Testis (tissue), 2 donors: Measurements from ENCODE around the gene STARD13.

Experiments
- POLR2A ChIP-seq: fragments of 450-650 bp; IDR thresholded peaks from one replicate; pipeline ENCODE4 v1.6.1; 2017; ENCODE audit warnings: antibody characterized with exemption, mild to moderate bottlenecking, moderate library complexity
- TF ChIP-seq, protein P1 (sequence below), 3 experiments: fragments of 450-650 bp in 2 of 3; fragments of 200-600 bp in 1 of 3; sonication (generic) in 1 of 3; IDR thresholded peaks; one replicate each; pipeline ENCODE4 v1.5.1; 2016 to 2019; ENCODE audit warnings: antibody characterized with exemption in 3 of 3, mild to moderate bottlenecking in 2 of 3, moderate library complexity in 1 of 3

DNA sequence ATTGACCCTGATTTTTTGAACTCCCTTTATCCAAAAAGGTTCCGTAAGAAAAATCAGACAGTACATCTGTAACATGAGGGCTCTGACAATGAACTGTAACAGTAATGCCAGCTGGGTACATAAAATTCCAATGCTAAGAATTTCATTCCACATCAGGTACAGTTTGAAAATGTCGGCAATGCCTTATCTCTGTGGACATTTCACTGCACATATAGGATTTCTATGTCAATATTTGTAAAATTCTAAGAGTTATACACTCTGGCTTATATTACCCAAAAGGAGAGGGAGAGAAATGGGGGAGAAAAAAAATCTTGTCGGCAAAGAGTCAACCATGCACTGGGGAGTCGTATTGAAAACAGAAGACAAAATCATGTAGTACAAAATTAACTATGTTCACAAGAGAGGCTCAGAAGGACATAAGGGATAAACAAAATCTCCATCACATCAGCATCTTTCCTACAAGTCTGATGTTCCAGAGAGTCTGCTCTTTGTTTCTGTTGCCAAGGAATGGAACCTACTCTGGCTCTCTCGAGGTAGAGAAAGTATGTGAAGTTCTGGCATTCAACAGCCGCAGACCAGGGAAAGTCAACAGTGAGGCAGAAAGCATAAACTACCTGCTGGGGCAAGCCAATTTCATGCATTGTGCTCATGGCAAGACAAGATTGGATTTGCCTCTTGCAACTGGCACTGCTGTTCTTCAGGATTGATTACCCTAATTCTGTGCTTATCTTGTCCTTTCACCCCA is 72.4 kb downstream of the STARD13 start:
- TF ChIP-seq, protein P1, sequence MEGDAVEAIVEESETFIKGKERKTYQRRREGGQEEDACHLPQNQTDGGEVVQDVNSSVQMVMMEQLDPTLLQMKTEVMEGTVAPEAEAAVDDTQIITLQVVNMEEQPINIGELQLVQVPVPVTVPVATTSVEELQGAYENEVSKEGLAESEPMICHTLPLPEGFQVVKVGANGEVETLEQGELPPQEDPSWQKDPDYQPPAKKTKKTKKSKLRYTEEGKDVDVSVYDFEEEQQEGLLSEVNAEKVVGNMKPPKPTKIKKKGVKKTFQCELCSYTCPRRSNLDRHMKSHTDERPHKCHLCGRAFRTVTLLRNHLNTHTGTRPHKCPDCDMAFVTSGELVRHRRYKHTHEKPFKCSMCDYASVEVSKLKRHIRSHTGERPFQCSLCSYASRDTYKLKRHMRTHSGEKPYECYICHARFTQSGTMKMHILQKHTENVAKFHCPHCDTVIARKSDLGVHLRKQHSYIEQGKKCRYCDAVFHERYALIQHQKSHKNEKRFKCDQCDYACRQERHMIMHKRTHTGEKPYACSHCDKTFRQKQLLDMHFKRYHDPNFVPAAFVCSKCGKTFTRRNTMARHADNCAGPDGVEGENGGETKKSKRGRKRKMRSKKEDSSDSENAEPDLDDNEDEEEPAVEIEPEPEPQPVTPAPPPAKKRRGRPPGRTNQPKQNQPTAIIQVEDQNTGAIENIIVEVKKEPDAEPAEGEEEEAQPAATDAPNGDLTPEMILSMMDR (IDR thresholded peaks at IDR 0.05) = no peak
- TF ChIP-seq POLR2A = no peak
